ENCODE results near the gene C2orf92. TPM values are rescaled to one million over a fixed set of nuclear protein-coding genes. Genes with fewer than 3 reads are reported as not detected.
"Not testable (repeated sequence)": the region's sequence is repeated elsewhere in the genome, so short reads cannot be mapped to it uniquely, and the experiment has no call there.

C2orf92 gene
- polyA plus RNA-seq, 3 donors = 7.9 TPM; not detected in 2

- H3K4me1 ChIP-seq (ENCODE audit: control insufficient read depth in 1 of 2, insufficient read depth in 2 of 2, low read length in 2 of 2); H3K4me1 Mint-ChIP-seq; H3K9ac ChIP-seq (ENCODE audit: insufficient read depth, low read length, poor library complexity, severe bottlenecking); H4K20me1 ChIP-seq (ENCODE audit: insufficient read depth, low read length); H3K27me3 Mint-ChIP-seq (ENCODE audit: low read depth in 3 of 3); DNase-seq; H3K4me2 ChIP-seq (replicated peaks; ENCODE audit: extremely low read depth, low read length, poor library complexity, severe bottlenecking); H3K9me3 Mint-ChIP-seq; H2AFZ ChIP-seq (ENCODE audit: insufficient read depth, low read depth, low read length, poor library complexity, severe bottlenecking); H3K27ac Mint-ChIP-seq; H3K27ac ChIP-seq (ENCODE audit: low read depth in 1 of 2, low read length in 2 of 2); H3K79me2 ChIP-seq (ENCODE audit: insufficient read depth, low read length); H3K4me3 ChIP-seq (replicated peaks in 1 of 3; ENCODE audit: low read depth in 2 of 3, low read length in 3 of 3); H3K4me3 Mint-ChIP-seq; H3K9me3 ChIP-seq (replicated peaks in 1 of 2; ENCODE audit: control insufficient read depth in 1 of 2, insufficient read depth in 1 of 2, low read length in 2 of 2); intact Hi-C loops (cut with micrococcal nuclease); H3K36me3 ChIP-seq (replicated peaks in 1 of 2; ENCODE audit: control insufficient read depth in 1 of 2, insufficient read depth in 2 of 2, low read length in 2 of 2); H3K36me3 Mint-ChIP-seq; H3K27me3 ChIP-seq (ENCODE audit: control insufficient read depth in 2 of 2, insufficient read depth in 2 of 2, low read length in 2 of 2): not testable (repeated sequence)
- 73% methylated on average over 6 of the region's 8 CpGs for WGBS (ENCODE audit: insufficient coverage)
Measured at GRCh38 chr2:97626049-97626430, 43.5 kb upstream of the C2orf92 start.

GRCh38 chr2:97644023-97644717 lies 25.3 kb upstream of the C2orf92 start:
- no peaks in the 10 kb centered on the region for H3K9me3 Mint-ChIP-seq
- no peak overlapping the region for H3K27ac ChIP-seq (ENCODE audit: low read depth in 1 of 2, low read length in 2 of 2)
- H3K9ac ChIP-seq (ENCODE audit: insufficient read depth, low read length, poor library complexity, severe bottlenecking) = no peak overlapping the region
- no CpG with 5 or more reads among the region's 4 CpGs for WGBS (ENCODE audit: insufficient coverage)
- intact Hi-C loops (cut with micrococcal nuclease) = loop anchor here in 1 of 2 donors (2.0 to 10.0 kb wide), 2 partner anchors 19 to 49 kb away; no protein-coding TSS in a partner anchor
- no peak overlapping the region for H3K4me2 ChIP-seq (replicated peaks; ENCODE audit: extremely low read depth, low read length, poor library complexity, severe bottlenecking)
- H3K36me3 Mint-ChIP-seq = peaks cover 21 to 23% of the 10 kb centered on the region in 2 donors
- no peaks in the 10 kb centered on the region for H4K20me1 ChIP-seq (ENCODE audit: insufficient read depth, low read length)
- H3K4me1 ChIP-seq (ENCODE audit: control insufficient read depth in 1 of 2, insufficient read depth in 2 of 2, low read length in 2 of 2) = peaks cover 19 to 23% of the 10 kb centered on the region in 2 donors
- H3K36me3 ChIP-seq (replicated peaks in 1 of 2; ENCODE audit: control insufficient read depth in 1 of 2, insufficient read depth in 2 of 2, low read length in 2 of 2) = peaks cover 20 to 22% of the 10 kb centered on the region in 2 donors
- peak overlapping the region in 1 of 3 experiments; percentile 97 for H3K4me3 ChIP-seq (replicated peaks in 1 of 3; ENCODE audit: low read depth in 2 of 3, low read length in 3 of 3)
- TF ChIP-seq CTCF (IDR thresholded peaks at IDR 0.05) = no peak
- H3K27ac Mint-ChIP-seq = no peak overlapping the region
- H3K4me1 Mint-ChIP-seq = peaks cover 20% of the 10 kb centered on the region
- no peak overlapping the region for H2AFZ ChIP-seq (ENCODE audit: insufficient read depth, low read depth, low read length, poor library complexity, severe bottlenecking)
- no peak overlapping the region for H3K4me3 Mint-ChIP-seq
- peaks cover 5 to 9% (median 8%) of the 10 kb centered on the region in 3 donors for H3K27me3 Mint-ChIP-seq (ENCODE audit: low read depth in 3 of 3)
- H3K79me2 ChIP-seq (ENCODE audit: insufficient read depth, low read length) = peaks cover 20% of the 10 kb centered on the region
- no peaks in the 10 kb centered on the region for H3K9me3 ChIP-seq (replicated peaks in 1 of 2; ENCODE audit: control insufficient read depth in 1 of 2, insufficient read depth in 1 of 2, low read length in 2 of 2)
- DNase-seq = no peak
- H3K27me3 ChIP-seq (ENCODE audit: control insufficient read depth in 2 of 2, insufficient read depth in 2 of 2, low read length in 2 of 2) = no peaks in the 10 kb centered on the region
